Endodermal cell (in vitro differentiated cells): ENCODE results near the gene PHKB. TPM values are rescaled to one million over a fixed set of nuclear protein-coding genes. Genes with fewer than 3 reads are reported as not detected.
"Not testable (repeated sequence)": the region's sequence is repeated elsewhere in the genome, so short reads cannot be mapped to it uniquely, and the experiment has no call there.

Experiments
- DNase-seq: peaks from one replicate; pipeline ENCODE4 v3.0.0-alpha.2; 2017
- H3K27ac ChIP-seq: 2 replicates; pipeline ENCODE4 v1.5.1; 2013; ENCODE audit warnings: mild to moderate bottlenecking, low read depth, low read length, moderate library complexity
- H3K27me3 ChIP-seq: 2 replicates; pipeline ENCODE4 v1.6.1; 2013; ENCODE audit warnings: mild to moderate bottlenecking, low read length, moderate library complexity; ENCODE audit not compliant: insufficient read depth, control insufficient read depth, poor library complexity, severe bottlenecking
- H3K36me3 ChIP-seq: 2 replicates; pipeline ENCODE4 v1.7.0; 2013; ENCODE audit warnings: mild to moderate bottlenecking, low read length, moderate library complexity; ENCODE audit not compliant: control insufficient read depth, insufficient read depth
- H3K4me1 ChIP-seq: one replicate; pipeline ENCODE4 v1.7.0; 2013; ENCODE audit warnings: low read length; ENCODE audit not compliant: control insufficient read depth, insufficient read depth
- H3K4me3 ChIP-seq: 2 replicates; pipeline ENCODE4 v1.5.1; 2013; ENCODE audit warnings: mild to moderate bottlenecking, low read length, moderate library complexity
- H3K9ac ChIP-seq: 2 replicates; pipeline ENCODE4 v1.6.1; 2013; ENCODE audit warnings: mild to moderate bottlenecking, low read length, moderate library complexity; ENCODE audit not compliant: poor library complexity, severe bottlenecking; ENCODE audit errors: extremely low read depth
- H3K9me3 ChIP-seq: 2 replicates; pipeline ENCODE4 v1.6.1; 2013; ENCODE audit warnings: mild to moderate bottlenecking, low read length, moderate library complexity; ENCODE audit not compliant: control insufficient read depth
- H3K27ac Mint-ChIP-seq: 2 replicates; pipeline ENCODE4 v1.8.0; 2020; ENCODE audit warnings: mixed read lengths
- H3K27me3 Mint-ChIP-seq: 2 replicates; pipeline ENCODE4 v1.8.0; 2021; ENCODE audit warnings: mild to moderate bottlenecking, mixed read lengths; ENCODE audit not compliant: insufficient read depth
- H3K36me3 Mint-ChIP-seq: 2 replicates; pipeline ENCODE4 v1.8.0; 2020; ENCODE audit warnings: low read depth, mixed read lengths
- H3K4me1 Mint-ChIP-seq: 2 replicates; pipeline ENCODE4 v1.8.0; 2020; ENCODE audit warnings: mixed read lengths
- H3K4me3 Mint-ChIP-seq: 2 replicates; pipeline ENCODE4 v1.8.0; 2020; ENCODE audit warnings: mild to moderate bottlenecking, moderate library complexity, mixed read lengths
- H3K9me3 Mint-ChIP-seq: 2 replicates; pipeline ENCODE4 v1.8.0; 2020; ENCODE audit warnings: mild to moderate bottlenecking, mixed read lengths
- WGBS, 2 experiments: methylation state at CpG; one replicate each; pipeline versions ENCODE4 v1.1.5 to v1.1.7; 2013; ENCODE audit warnings: missing lambda C conversion rate in 2 of 2, mixed read lengths in 1 of 2; ENCODE audit not compliant: insufficient coverage in 1 of 2, insufficient read length in 1 of 2; 5-methylcytosine and 5-hydroxymethylcytosine counted together
- total RNA-seq, 2 donors: library from RNA; stranded (reverse); fragmentation: NEBNext Ultra II Directional in 1 of 2; extraction: Animal tissue kit (Norgen Biotek cat#: 25700) in 1 of 2; gene quantifications; 2 replicates in 1 of 2; 3 replicates in 1 of 2; pipeline ENCODE4 v1.2.1, GENCODE V29; 2021
- TF ChIP-seq, protein P1 (sequence below): fragments of 200-600 bp; sonication (generic); conservative IDR thresholded peaks from 2 replicates; pipeline ENCODE4 v1.5.0; 2021; ENCODE audit warnings: antibody characterized with exemption, mild to moderate bottlenecking

Gene PHKB
- total RNA-seq, 2 donors from 2014 or later: 51.0 to 71.8 TPM

GRCh38 chr16:47533744-47534292, 72.7 kb downstream of the PHKB start:
- H3K4me3 ChIP-seq: no peak overlapping the region
- TF ChIP-seq, protein P1, sequence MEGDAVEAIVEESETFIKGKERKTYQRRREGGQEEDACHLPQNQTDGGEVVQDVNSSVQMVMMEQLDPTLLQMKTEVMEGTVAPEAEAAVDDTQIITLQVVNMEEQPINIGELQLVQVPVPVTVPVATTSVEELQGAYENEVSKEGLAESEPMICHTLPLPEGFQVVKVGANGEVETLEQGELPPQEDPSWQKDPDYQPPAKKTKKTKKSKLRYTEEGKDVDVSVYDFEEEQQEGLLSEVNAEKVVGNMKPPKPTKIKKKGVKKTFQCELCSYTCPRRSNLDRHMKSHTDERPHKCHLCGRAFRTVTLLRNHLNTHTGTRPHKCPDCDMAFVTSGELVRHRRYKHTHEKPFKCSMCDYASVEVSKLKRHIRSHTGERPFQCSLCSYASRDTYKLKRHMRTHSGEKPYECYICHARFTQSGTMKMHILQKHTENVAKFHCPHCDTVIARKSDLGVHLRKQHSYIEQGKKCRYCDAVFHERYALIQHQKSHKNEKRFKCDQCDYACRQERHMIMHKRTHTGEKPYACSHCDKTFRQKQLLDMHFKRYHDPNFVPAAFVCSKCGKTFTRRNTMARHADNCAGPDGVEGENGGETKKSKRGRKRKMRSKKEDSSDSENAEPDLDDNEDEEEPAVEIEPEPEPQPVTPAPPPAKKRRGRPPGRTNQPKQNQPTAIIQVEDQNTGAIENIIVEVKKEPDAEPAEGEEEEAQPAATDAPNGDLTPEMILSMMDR: no peak
- no peak overlapping the region for H3K4me3 Mint-ChIP-seq
- H3K27ac ChIP-seq: no peak overlapping the region
- H3K4me1 ChIP-seq: no peaks in the 10 kb centered on the region
- WGBS, 2 experiments: 95 to 100% methylated on average over 2 to 8 of the region's 8 CpGs
- H3K36me3 ChIP-seq: peaks cover 15% of the 10 kb centered on the region
- no peak overlapping the region for H3K9ac ChIP-seq
- peaks cover 13% of the 10 kb centered on the region for H3K9me3 Mint-ChIP-seq
- peaks cover 25% of the 10 kb centered on the region for H3K36me3 Mint-ChIP-seq
- H3K4me1 Mint-ChIP-seq: peaks cover 3% of the 10 kb centered on the region
- no peaks in the 10 kb centered on the region for H3K27me3 Mint-ChIP-seq
- peaks cover 25% of the 10 kb centered on the region for H3K9me3 ChIP-seq
- no peaks in the 10 kb centered on the region for H3K27me3 ChIP-seq
- H3K27ac Mint-ChIP-seq: no peak overlapping the region
- DNase-seq: no peak

DNA sequence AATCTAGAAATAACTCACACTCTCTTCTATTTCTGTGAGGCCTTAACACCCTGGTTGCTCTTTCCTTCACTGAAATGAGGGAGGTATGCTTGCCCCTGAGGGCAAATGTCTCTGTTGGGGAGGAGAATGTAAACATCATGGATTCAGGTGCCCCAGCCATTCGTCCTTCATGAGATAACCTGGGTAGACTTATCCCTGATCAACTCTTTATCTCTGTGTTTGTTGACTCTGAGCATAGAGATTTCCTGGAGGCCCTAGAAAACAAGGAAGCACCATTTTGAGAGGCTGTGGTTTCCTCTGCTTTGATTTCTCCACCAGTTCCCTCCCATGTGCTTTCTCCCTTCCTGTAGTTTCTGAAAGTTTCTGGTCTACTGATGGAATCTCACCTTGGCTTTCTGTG, 77.3 kb downstream of the PHKB start:
- peaks cover 53% of the 10 kb centered on the region for H3K9me3 ChIP-seq
- peaks cover 24% of the 10 kb centered on the region for H3K36me3 ChIP-seq
- 40 to 53% methylated on average over 1 of the region's 1 CpG for WGBS, 2 experiments
- no peaks in the 10 kb centered on the region for H3K4me1 ChIP-seq
- TF ChIP-seq, protein P1: no peak
- DNase-seq: no peak
- no peak overlapping the region for H3K4me3 Mint-ChIP-seq
- H3K27me3 ChIP-seq: no peaks in the 10 kb centered on the region
- peaks cover 57% of the 10 kb centered on the region for H3K9me3 Mint-ChIP-seq
- peaks cover 3% of the 10 kb centered on the region for H3K4me1 Mint-ChIP-seq
- peaks cover 61% of the 10 kb centered on the region for H3K36me3 Mint-ChIP-seq
- peak overlapping the region; percentile 74 for H3K4me3 ChIP-seq
- no peaks in the 10 kb centered on the region for H3K27me3 Mint-ChIP-seq
- H3K27ac ChIP-seq: no peak overlapping the region
- no peak overlapping the region for H3K9ac ChIP-seq
- H3K27ac Mint-ChIP-seq: no peak overlapping the region

GRCh38 chr16:47539707-47540670, 78.9 kb downstream of the PHKB start:
- not testable (repeated sequence) for H3K27me3 Mint-ChIP-seq, H3K27me3 ChIP-seq, H3K27ac ChIP-seq, DNase-seq, H3K4me1 ChIP-seq, H3K4me1 Mint-ChIP-seq, H3K4me3 Mint-ChIP-seq, H3K9ac ChIP-seq, H3K27ac Mint-ChIP-seq
- H3K9me3 Mint-ChIP-seq: peaks cover 70% of the 10 kb centered on the region
- peak overlapping the region; percentile 38 for H3K4me3 ChIP-seq
- peaks cover 71% of the 10 kb centered on the region for H3K36me3 Mint-ChIP-seq
- 92 to 96% methylated on average over 4 to 12 of the region's 13 CpGs for WGBS, 2 experiments
- peaks cover 58% of the 10 kb centered on the region for H3K9me3 ChIP-seq
- peaks cover 24% of the 10 kb centered on the region for H3K36me3 ChIP-seq

DNA sequence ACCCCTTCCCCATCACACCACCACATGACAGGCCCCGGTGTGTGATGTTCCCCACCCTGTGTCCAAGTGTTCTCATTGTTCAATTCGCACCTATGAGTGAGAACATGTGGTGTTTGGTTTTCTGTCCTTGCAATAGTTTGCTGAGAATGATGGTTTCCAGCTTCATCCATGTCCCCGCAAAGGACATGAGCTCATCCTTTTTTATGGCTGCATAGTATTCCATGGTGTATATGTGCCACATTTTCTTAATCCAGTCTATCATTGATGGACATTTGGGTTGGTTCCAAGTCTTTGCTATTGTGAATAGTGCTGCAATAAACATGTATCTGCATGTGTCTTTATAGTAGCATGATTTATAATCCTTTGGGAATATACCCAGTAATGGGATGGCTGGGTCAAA, 80.0 kb downstream of the PHKB start:
- 100% methylated on average over 1 of the region's 3 CpGs; no CpG with 5 or more reads in 1 of the 2 experiments for WGBS, 2 experiments

DNA sequence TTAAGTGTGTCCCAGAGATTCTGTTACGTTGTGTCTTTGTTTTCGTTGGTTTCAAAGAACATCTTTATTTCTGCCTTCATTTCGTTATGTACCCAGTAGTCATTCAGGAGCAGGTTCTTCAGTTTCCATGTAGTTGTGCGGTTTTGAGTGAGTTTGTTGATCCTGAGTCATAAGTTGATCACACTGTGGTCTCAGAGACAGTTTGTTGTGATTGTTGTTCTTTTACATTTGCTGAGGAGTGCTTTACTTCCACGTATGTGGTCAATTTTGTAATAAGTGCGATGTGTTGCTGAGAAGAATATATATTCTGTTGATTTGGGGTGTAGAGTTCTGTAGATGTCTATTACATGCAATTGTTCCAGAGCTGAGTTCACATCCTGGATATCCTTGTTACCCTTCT, 83.1 kb downstream of the PHKB start:
- H3K4me1 ChIP-seq, H3K4me1 Mint-ChIP-seq, H3K27me3 Mint-ChIP-seq, H3K4me3 ChIP-seq, H3K27ac Mint-ChIP-seq, H3K27me3 ChIP-seq, H3K9ac ChIP-seq, H3K4me3 Mint-ChIP-seq, DNase-seq, H3K27ac ChIP-seq: not testable (repeated sequence)
- 91 to 98% methylated on average over 6 of the region's 6 CpGs for WGBS, 2 experiments
- Mint-ChIP-seq H3K9me3 (peaks cover 91% of the 10 kb centered on the region), H3K36me3 (peaks cover 78% of the 10 kb centered on the region)
- Histone ChIP-seq H3K9me3 (peaks cover 67% of the 10 kb centered on the region), H3K36me3 (peaks cover 45% of the 10 kb centered on the region)

More for the DNA sequence above, 80.0 kb downstream of the PHKB start:
- H3K27me3 Mint-ChIP-seq, H3K27ac Mint-ChIP-seq, H3K9ac ChIP-seq, H3K4me3 ChIP-seq, DNase-seq, H3K4me1 Mint-ChIP-seq, H3K4me1 ChIP-seq, H3K27ac ChIP-seq, H3K27me3 ChIP-seq, H3K4me3 Mint-ChIP-seq: not testable (repeated sequence)
- H3K36me3 ChIP-seq: peaks cover 23% of the 10 kb centered on the region
- Mint-ChIP-seq H3K9me3 (peaks cover 81% of the 10 kb centered on the region), H3K36me3 (peaks cover 78% of the 10 kb centered on the region)
- H3K9me3 ChIP-seq: peaks cover 64% of the 10 kb centered on the region
